Tibial nerve (tissue), 3 donors: ENCODE results near the gene ABCG1.

Experiments
- CTCF ChIP-seq, 5 experiments: fragments of 200-600 bp in 3 of 5; fragments of 450-650 bp in 2 of 5; sonication (generic) in 3 of 5; IDR thresholded peaks; one replicate each; pipeline ENCODE4 v1.5.1; 2016 to 2019; ENCODE audit warnings: antibody characterized with exemption in 5 of 5, mild to moderate bottlenecking in 3 of 5, moderate library complexity in 2 of 5
- POLR2A ChIP-seq, 2 donors: fragments of 450-650 bp; IDR thresholded peaks; one replicate each; pipeline ENCODE4 v1.6.1; 2017; ENCODE audit warnings: antibody characterized with exemption in 2 of 2, mild to moderate bottlenecking in 2 of 2, moderate library complexity in 2 of 2

GRCh38 chr21:42248241-42248640, 29.3 kb downstream of the ABCG1 start:
- TF ChIP-seq CTCF (IDR thresholded peaks at IDR 0.05) = no peak
- TF ChIP-seq POLR2A (IDR thresholded peaks at IDR 0.05) = no peak
